H9 (cell line): ENCODE results near the gene NDRG2. TPM values are rescaled to one million over a fixed set of nuclear protein-coding genes. Genes with fewer than 3 reads are reported as not detected.

ENCODE experiments used
- DNase-seq: peaks from one replicate; pipeline ENCODE4 v3.0.0-alpha.2; 2017
- H2AFZ ChIP-seq: one replicate; pipeline ENCODE4 v1.6.1; 2013; ENCODE audit warnings: mild to moderate bottlenecking, low read length, control low read depth, moderate library complexity
- H2AK5ac ChIP-seq: 2 replicates; pipeline ENCODE4 v1.6.1; 2013; ENCODE audit warnings: low read length, control low read depth, mixed read lengths; ENCODE audit not compliant: insufficient read length
- H2BK120ac ChIP-seq: one replicate; pipeline ENCODE4 v1.6.1; 2013; ENCODE audit warnings: low read depth, mild to moderate bottlenecking, low read length, control low read depth, inconsistent platforms; ENCODE audit not compliant: poor library complexity, severe bottlenecking
- H2BK12ac ChIP-seq: 2 replicates; pipeline ENCODE4 v1.6.1; 2013; ENCODE audit warnings: low read length, control low read depth, mixed read lengths, low read depth; ENCODE audit not compliant: insufficient read length
- H2BK15ac ChIP-seq: 2 replicates; pipeline ENCODE4 v1.6.1; 2013; ENCODE audit warnings: low read depth, low read length, control low read depth
- H2BK20ac ChIP-seq: one replicate; pipeline ENCODE4 v1.6.1; 2013; ENCODE audit warnings: low read depth, mild to moderate bottlenecking, low read length, control low read depth, inconsistent platforms; ENCODE audit not compliant: poor library complexity, severe bottlenecking
- H2BK5ac ChIP-seq: 2 replicates; pipeline ENCODE4 v1.6.1; 2013; ENCODE audit warnings: low read length, control low read depth, mixed read lengths; ENCODE audit not compliant: insufficient read length
- H3K14ac ChIP-seq: 2 replicates; pipeline ENCODE4 v1.6.1; 2013; ENCODE audit warnings: low read length, control low read depth; ENCODE audit not compliant: insufficient read depth
- H3K18ac ChIP-seq: 2 replicates; pipeline ENCODE4 v1.6.1; 2013; ENCODE audit warnings: low read depth, mild to moderate bottlenecking, mixed read lengths, low read length, control low read depth; ENCODE audit not compliant: insufficient read length
- H3K23ac ChIP-seq: 2 replicates; pipeline ENCODE4 v1.6.1; 2013; ENCODE audit warnings: low read length, control low read depth, mixed read lengths, low read depth; ENCODE audit not compliant: insufficient read length
- H3K23me2 ChIP-seq: 2 replicates; pipeline ENCODE4 v1.6.1; 2013; ENCODE audit warnings: low read depth, mild to moderate bottlenecking, mixed read lengths, low read length, control low read depth; ENCODE audit not compliant: insufficient read length, poor library complexity, severe bottlenecking
- H3K27ac ChIP-seq: 2 replicates; pipeline ENCODE4 v1.5.1; 2013; ENCODE audit warnings: low read length, control low read depth, mixed read lengths, low read depth; ENCODE audit not compliant: insufficient read length
- H3K27me3 ChIP-seq: 2 replicates; pipeline ENCODE4 v1.6.1; 2013; ENCODE audit warnings: low read length, control low read depth, inconsistent platforms; ENCODE audit not compliant: insufficient read depth
- H3K4ac ChIP-seq: 2 replicates; pipeline ENCODE4 v1.6.1; 2013; ENCODE audit warnings: low read depth, mild to moderate bottlenecking, control low read depth, inconsistent platforms, low read length, moderate library complexity
- H3K4me1 ChIP-seq: 2 replicates; pipeline ENCODE4 v1.6.1; 2013; ENCODE audit warnings: low read length, control low read depth, inconsistent platforms; ENCODE audit not compliant: insufficient read depth
- H3K4me2 ChIP-seq: 2 replicates; pipeline ENCODE4 v1.6.1; 2013; ENCODE audit warnings: low read length, control low read depth, mixed read lengths; ENCODE audit not compliant: insufficient read length, insufficient read depth
- H3K56ac ChIP-seq: 2 replicates; pipeline ENCODE4 v1.6.1; 2013; ENCODE audit warnings: low read depth, mild to moderate bottlenecking, mixed read lengths, low read length, control low read depth; ENCODE audit not compliant: insufficient read length
- H3K79me1 ChIP-seq: 2 replicates; pipeline ENCODE4 v1.6.1; 2013; ENCODE audit warnings: low read depth, mild to moderate bottlenecking, moderate library complexity, low read length, control low read depth, inconsistent platforms; ENCODE audit not compliant: insufficient read depth, poor library complexity, severe bottlenecking
- H3K79me2 ChIP-seq: 2 replicates; pipeline ENCODE4 v1.6.1; 2013; ENCODE audit warnings: low read length, control low read depth, inconsistent platforms; ENCODE audit not compliant: insufficient read depth
- H3K9ac ChIP-seq: 2 replicates; pipeline ENCODE4 v1.6.1; 2013; ENCODE audit warnings: low read length, control low read depth, mixed read lengths; ENCODE audit not compliant: insufficient read length; ENCODE audit errors: extremely low read depth
- H3K9me3 ChIP-seq: one replicate; pipeline ENCODE4 v1.6.1; 2013; ENCODE audit warnings: low read depth, low read length, inconsistent platforms; ENCODE audit not compliant: control insufficient read depth
- H3T11ph ChIP-seq: one replicate; pipeline ENCODE4 v1.6.1; 2013; ENCODE audit warnings: mild to moderate bottlenecking, low read length, control low read depth, inconsistent platforms
- H4K20me1 ChIP-seq: one replicate; pipeline ENCODE4 v1.6.1; 2013; ENCODE audit not compliant: control insufficient read depth, insufficient read length, insufficient read depth
- H4K5ac ChIP-seq: 2 replicates; pipeline ENCODE4 v1.6.1; 2013; ENCODE audit warnings: low read depth, mild to moderate bottlenecking, mixed read lengths, low read length, control low read depth; ENCODE audit not compliant: insufficient read length
- H4K8ac ChIP-seq: replicated peaks from 2 replicates; pipeline ENCODE4 v1.6.1; 2013; ENCODE audit warnings: low read length, control low read depth, mixed read lengths, low read depth; ENCODE audit not compliant: insufficient read length
- H4K91ac ChIP-seq: 2 replicates; pipeline ENCODE4 v1.6.1; 2013; ENCODE audit warnings: low read depth, mild to moderate bottlenecking, moderate library complexity, mixed read lengths, low read length, control low read depth; ENCODE audit not compliant: insufficient read length
- H3K27ac Mint-ChIP-seq, 3 experiments: 2 replicates in 2 of 3; 3 replicates in 1 of 3; pipeline ENCODE4 v1.8.0; 2020 to 2021; ENCODE audit warnings: mixed read lengths in 3 of 3, mild to moderate bottlenecking in 1 of 3, moderate library complexity in 1 of 3
- H3K27me3 Mint-ChIP-seq: 2 replicates; pipeline ENCODE4 v1.8.0; 2021; ENCODE audit warnings: low read depth, mild to moderate bottlenecking, moderate library complexity, mixed read lengths
- H3K36me3 Mint-ChIP-seq, 3 experiments: 2 replicates in 2 of 3; 3 replicates in 1 of 3; pipeline ENCODE4 v1.8.0; 2020 to 2021; ENCODE audit warnings: low read depth in 3 of 3, mixed read lengths in 3 of 3; ENCODE audit not compliant: insufficient read depth in 1 of 3
- H3K4me1 Mint-ChIP-seq, 2 experiments: 2 replicates each; pipeline ENCODE4 v1.8.0; 2020; ENCODE audit warnings: mixed read lengths in 2 of 2
- H3K4me3 Mint-ChIP-seq, 2 experiments: 2 replicates in 1 of 2; 3 replicates in 1 of 2; pipeline ENCODE4 v1.8.0; 2020 to 2021; ENCODE audit warnings: mild to moderate bottlenecking in 2 of 2, mixed read lengths in 2 of 2, moderate library complexity in 1 of 2
- H3K9me3 Mint-ChIP-seq, 2 experiments: 2 replicates in 1 of 2; 3 replicates in 1 of 2; pipeline ENCODE4 v1.8.0; 2020; ENCODE audit warnings: mild to moderate bottlenecking in 2 of 2, mixed read lengths in 2 of 2, moderate library complexity in 1 of 2
- CTCF ChIP-seq: fragments of 200-600 bp; sonication (generic); conservative IDR thresholded peaks from 3 replicates; pipeline ENCODE4 v1.8.0; 2021; ENCODE audit warnings: antibody characterized with exemption, mild to moderate bottlenecking
- WGBS: extraction: QIAGEN DNeasy Blood & Tissue Kit; methylation state at CpG from one replicate; pipeline ENCODE4 v1.1.7; 2013; ENCODE audit warnings: missing lambda C conversion rate, low lambda C conversion rate, mixed read lengths; ENCODE audit not compliant: insufficient read length; ENCODE audit errors: extremely low coverage; 5-methylcytosine and 5-hydroxymethylcytosine counted together
- total RNA-seq: library from RNA; stranded (reverse); gene quantifications from 2 replicates; pipeline ENCODE4 v1.2.1, GENCODE V29; 2021

Gene NDRG2
- total RNA-seq, 1 experiment from 2014 or later = 20.6 TPM

DNA sequence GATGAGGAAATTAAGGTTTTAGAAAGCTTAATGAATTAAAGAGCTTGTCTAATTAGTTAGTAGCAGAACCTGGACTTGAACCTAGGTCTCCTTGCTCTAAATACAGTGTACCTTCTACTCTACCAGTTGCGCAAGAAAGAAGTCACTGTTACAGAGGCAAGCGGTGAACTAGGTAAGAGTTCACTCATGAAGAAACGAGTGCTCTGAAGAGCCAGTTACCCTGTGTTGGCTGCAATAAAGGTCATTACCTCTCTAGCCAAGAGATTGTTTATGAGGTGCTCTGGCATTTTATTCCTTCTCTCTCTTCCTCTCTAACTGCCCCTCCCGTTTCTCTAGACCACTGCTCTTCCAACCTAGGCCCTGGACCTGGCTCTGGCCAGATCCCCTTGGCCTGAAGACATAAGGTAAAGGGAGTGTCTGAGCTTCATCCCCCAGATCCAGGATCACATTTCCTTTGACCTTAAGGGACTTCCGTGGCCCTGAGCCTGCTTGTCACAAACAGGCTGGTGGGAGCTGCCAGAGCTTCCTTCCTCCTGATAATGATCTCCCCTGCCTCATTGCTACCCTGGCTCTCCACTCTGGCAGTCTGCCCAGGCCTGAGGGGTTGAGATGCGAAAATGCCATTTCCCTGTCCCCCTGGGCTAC is 19.2 kb upstream of the NDRG2 start:
- no peak overlapping the region for H4K8ac ChIP-seq
- no peak overlapping the region for H3K4me3 Mint-ChIP-seq
- no peak for TF ChIP-seq CTCF
- no peak overlapping the region for H3K18ac ChIP-seq
- H3K4me2 ChIP-seq = no peak overlapping the region
- no peak overlapping the region for H3K4ac ChIP-seq
- no peak overlapping the region for H2AFZ ChIP-seq
- no peaks in the 10 kb centered on the region for H3K9me3 Mint-ChIP-seq
- no peak overlapping the region for H3K27ac ChIP-seq
- H3K14ac ChIP-seq = no peak overlapping the region
- no peak overlapping the region for H3K23ac ChIP-seq
- H3K27ac Mint-ChIP-seq = no peak overlapping the region
- peaks cover 16% of the 10 kb centered on the region in 2 experiments for H3K4me1 Mint-ChIP-seq
- H4K5ac ChIP-seq = no peak overlapping the region
- no peak for DNase-seq
- H2AK5ac ChIP-seq = no peak overlapping the region
- H3K36me3 Mint-ChIP-seq = no peaks in the 10 kb centered on the region
- no peak overlapping the region for H2BK12ac ChIP-seq
- H3K79me1 ChIP-seq = no peaks in the 10 kb centered on the region
- H3K27me3 ChIP-seq = no peaks in the 10 kb centered on the region
- no peaks in the 10 kb centered on the region for H4K20me1 ChIP-seq
- H2BK15ac ChIP-seq = no peak overlapping the region
- no peak overlapping the region for H2BK120ac ChIP-seq
- no peak overlapping the region for H2BK5ac ChIP-seq
- no peak overlapping the region for H3T11ph ChIP-seq
- no CpG with 5 or more reads among the region's 6 CpGs for WGBS
- H3K9me3 ChIP-seq = no peaks in the 10 kb centered on the region
- no peak overlapping the region for H4K91ac ChIP-seq
- no peaks in the 10 kb centered on the region for H3K79me2 ChIP-seq
- peaks cover 27% of the 10 kb centered on the region for H3K27me3 Mint-ChIP-seq
- H3K4me1 ChIP-seq = peaks cover 4% of the 10 kb centered on the region
- no peak overlapping the region for H3K56ac ChIP-seq
- H2BK20ac ChIP-seq = no peak overlapping the region
- no peak overlapping the region for H3K9ac ChIP-seq
- no peaks in the 10 kb centered on the region for H3K23me2 ChIP-seq
